Transverse colon (tissue), 4 donors: ENCODE measurements around the gene MCRS1. TPM values are rescaled to one million over a fixed set of nuclear protein-coding genes. Genes with fewer than 3 reads are reported as not detected.

Experiments
- DNase-seq: peaks from one replicate; pipeline ENCODE4 v3.0.0-alpha.2; 2019
- H3K27ac ChIP-seq, 4 donors: fragments of 200-600 bp; sonication (generic); 2 replicates each; pipeline ENCODE4 v1.5.1; 2016 to 2018; ENCODE audit warnings: inconsistent platforms in 4 of 4
- H3K27me3 ChIP-seq: fragments of 200-600 bp; sonication (generic); 2 replicates; pipeline ENCODE4 v1.5.1; 2017; ENCODE audit warnings: inconsistent platforms
- H3K36me3 ChIP-seq, 4 donors: fragments of 200-600 bp; sonication (generic); 2 replicates each; pipeline ENCODE4 v1.5.1; 2017 to 2019; ENCODE audit warnings: inconsistent platforms in 4 of 4
- H3K4me1 ChIP-seq, 4 donors: fragments of 200-600 bp; sonication (generic); 2 replicates each; pipeline ENCODE4 v1.5.1; 2017 to 2020; ENCODE audit warnings: inconsistent platforms in 4 of 4
- H3K4me3 ChIP-seq, 4 donors: fragments of 200-600 bp; sonication (generic); 1 replicate in 1 of 4; 2 replicates in 3 of 4; pipeline versions ENCODE4 v1.5.1 to v1.6.1; 2017 to 2019; ENCODE audit warnings: inconsistent platforms in 4 of 4
- H3K9me3 ChIP-seq, 2 donors: fragments of 200-600 bp; sonication (generic); 2 replicates each; pipeline ENCODE4 v1.5.1; 2017 to 2019; ENCODE audit warnings: inconsistent platforms in 2 of 2
- CTCF ChIP-seq, 5 experiments: fragments of 200-600 bp in 3 of 5; fragments of 450-650 bp in 2 of 5; sonication (generic) in 3 of 5; IDR thresholded peaks; 1 replicate in 2 of 5; 2 replicates in 3 of 5; pipeline ENCODE4 v1.5.1; 2016 to 2017; ENCODE audit warnings: antibody characterized with exemption in 5 of 5, inconsistent platforms in 3 of 5, mild to moderate bottlenecking in 2 of 5, moderate library complexity in 1 of 5
- EP300 ChIP-seq: sonication (generic); formaldehyde crosslinking; IDR thresholded peaks from one replicate; pipeline ENCODE4 v1.6.1; 2017; ENCODE audit warnings: antibody characterized with exemption, low read depth
- POLR2A ChIP-seq: fragments of 450-650 bp; IDR thresholded peaks from one replicate; pipeline ENCODE4 v1.6.1; 2016; ENCODE audit warnings: antibody characterized with exemption, mild to moderate bottlenecking, moderate library complexity
- POLR2AphosphoS5 ChIP-seq, 3 donors: sonication (generic); formaldehyde crosslinking; IDR thresholded peaks; one replicate each; pipeline ENCODE4 v1.6.1; 2016; ENCODE audit warnings: antibody characterized with exemption in 3 of 3
- WGBS, 2 donors: methylation state at CpG; one replicate each; pipeline ENCODE4 v1.1.5; 2018; ENCODE audit warnings: low coverage in 1 of 2; 5-methylcytosine and 5-hydroxymethylcytosine counted together
- in situ Hi-C, 4 donors: fragments of 200-750 bp; cut with MboI; loops; one replicate each; pipeline versions ENCODE4 v1.15.0 to v1.15.1; 2017; ENCODE audit warnings: low sequenced_read_pairs in 3 of 4, low pct_ligation_motif_present in 1 of 4, low pct_unique_long_range_greater_than_20kb in 1 of 4
- intact Hi-C: fragments of 100-400 bp; cut with DNase I; formaldehyde crosslinking; loops from one replicate; pipeline ENCODE4 v1.15.1; 2023; ENCODE audit warnings: low total_unique reads
- total RNA-seq, 4 donors: library from RNA; depleted of rRNA; stranded (reverse); fragments of >200 nt; gene quantifications; one replicate each; pipeline ENCODE4 v1.1.0, GENCODE V29; 2016

The MCRS1 gene
- total RNA-seq, 4 donors from 2014 or later: 57.8 to 120 (median 78.4) TPM

GRCh38 chr12:49558526-49558925, 9.4 kb downstream of the MCRS1 start:
- Histone ChIP-seq H3K27me3 (no peaks in the 10 kb centered on the region), H3K9me3 (no peaks in the 10 kb centered on the region), H3K4me3 (no peak overlapping the region), H3K36me3 (peaks cover 0 to 50% (median 13%) of the 10 kb centered on the region in 4 donors), H3K27ac (no peak overlapping the region), H3K4me1 (no peaks in the 10 kb centered on the region)
- intact Hi-C loops: no loop called here
- TF ChIP-seq POLR2AphosphoS5 (IDR thresholded peaks at IDR 0.05) (no peak), EP300 (no peak), CTCF (IDR thresholded peaks at IDR 0.05) (no peak), POLR2A (no peak)
- in situ Hi-C loops: no loop called here
- DNase-seq: no peak
- 94% methylated on average over 13 of the region's 13 CpGs; no CpG with 5 or more reads in 1 of the 2 donors for WGBS, 2 donors

- H3K4me1 ChIP-seq: no peaks in the 10 kb centered on the region
- no peak overlapping the region for H3K4me3 ChIP-seq
- WGBS, 2 donors: 78% methylated on average over 5 of the region's 7 CpGs; no CpG with 5 or more reads in 1 of the 2 donors
- no peaks in the 10 kb centered on the region for H3K27me3 ChIP-seq
- TF ChIP-seq EP300 (no peak), CTCF (IDR thresholded peaks at IDR 0.05) (no peak)
- in situ Hi-C loops (no loop called here), intact Hi-C loops (no loop called here)
- H3K36me3 ChIP-seq: peaks cover 0 to 43% (median 9%) of the 10 kb centered on the region in 4 donors
- H3K27ac ChIP-seq: no peak overlapping the region
- no peaks in the 10 kb centered on the region for H3K9me3 ChIP-seq
- no peak for DNase-seq
Observed at GRCh38 chr12:49557917-49558215, 10.1 kb downstream of the MCRS1 start.

- Histone ChIP-seq H3K4me3 (no peak overlapping the region), H3K9me3 (no peaks in the 10 kb centered on the region), H3K36me3 (peaks cover 0 to 38% (median 9%) of the 10 kb centered on the region in 4 donors), H3K4me1 (no peaks in the 10 kb centered on the region), H3K27ac (no peak overlapping the region), H3K27me3 (no peaks in the 10 kb centered on the region)
- in situ Hi-C loops (no loop called here), intact Hi-C loops (no loop called here)
- 93% methylated on average over 17 of the region's 18 CpGs; no CpG with 5 or more reads in 1 of the 2 donors for WGBS, 2 donors
- TF ChIP-seq CTCF (IDR thresholded peaks at IDR 0.05) (no peak), EP300 (no peak), POLR2AphosphoS5 (IDR thresholded peaks at IDR 0.05) (no peak), POLR2A (no peak)
- no peak for DNase-seq
Observed at GRCh38 chr12:49557187-49557916, 10.6 kb downstream of the MCRS1 start.

GRCh38 chr12:49556391-49557186, 11.4 kb downstream of the MCRS1 start:
- WGBS, 2 donors: 52 to 77% methylated on average over 2 to 12 of the region's 12 CpGs
- in situ Hi-C loops: no loop called here

More at GRCh38 chr12:49556391-49557186, 11.4 kb downstream of the MCRS1 start:
- Histone ChIP-seq H3K4me3 (no peak overlapping the region), H3K9me3 (no peaks in the 10 kb centered on the region), H3K4me1 (no peaks in the 10 kb centered on the region), H3K27ac (no peak overlapping the region), H3K36me3 (peaks cover 0 to 30% (median 9%) of the 10 kb centered on the region in 4 donors), H3K27me3 (no peaks in the 10 kb centered on the region)
- DNase-seq: no peak
- TF ChIP-seq POLR2AphosphoS5 (IDR thresholded peaks at IDR 0.05) (no peak), EP300 (no peak), CTCF (IDR thresholded peaks at IDR 0.05) (no peak), POLR2A (no peak)
- intact Hi-C loops: no loop called here
